T-helper 2 cell treated with Interferon-gamma antibody and Interleukin-4, amounts not matched to agents 100 ng/mL and 5 ng/mL, for 36 hours (primary cell): ENCODE measurements around the gene KPNA3. TPM values are rescaled to one million over a fixed set of nuclear protein-coding genes. Genes with fewer than 3 reads are reported as not detected.

Experiments
- intact Hi-C: fragments of 100-400 bp; cut with micrococcal nuclease; formaldehyde crosslinking; loops from one replicate; pipeline ENCODE4 v1.15.1; 2023
- total RNA-seq: library from RNA; stranded (reverse); gene quantifications from 2 replicates; pipeline ENCODE4 v1.2.3, GENCODE V29; 2022

KPNA3 gene
- total RNA-seq, 1 donor from 2014 or later, result 42.4 TPM

DNA sequence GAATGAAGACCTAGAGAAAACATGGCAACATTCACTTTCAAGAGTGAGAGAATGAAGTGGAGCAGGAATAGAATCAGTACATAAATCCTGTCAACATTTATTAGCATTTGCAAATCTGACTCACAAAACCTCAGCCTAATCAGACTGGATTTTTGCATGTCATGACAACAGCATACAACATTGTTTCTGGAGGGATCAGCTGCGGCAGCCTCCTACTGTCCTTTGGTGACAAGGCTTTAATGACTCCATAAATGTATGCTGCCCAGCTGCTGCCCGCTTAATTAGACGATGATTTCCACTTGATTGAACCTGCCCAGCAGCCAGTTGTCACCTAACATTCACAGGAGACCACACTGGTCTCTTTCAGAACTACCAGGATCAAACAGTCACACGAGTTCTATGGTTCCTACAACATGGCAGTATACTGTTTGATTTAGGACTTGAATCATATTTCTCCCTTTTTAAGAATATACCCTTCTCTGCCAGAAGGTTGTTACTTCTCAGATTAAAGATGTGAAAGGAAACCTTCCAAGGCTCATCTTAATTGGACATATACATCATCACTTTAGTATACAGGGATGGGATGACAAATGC, 110.5 kb downstream of the KPNA3 start:
- intact Hi-C loops, result no loop called here

DNA sequence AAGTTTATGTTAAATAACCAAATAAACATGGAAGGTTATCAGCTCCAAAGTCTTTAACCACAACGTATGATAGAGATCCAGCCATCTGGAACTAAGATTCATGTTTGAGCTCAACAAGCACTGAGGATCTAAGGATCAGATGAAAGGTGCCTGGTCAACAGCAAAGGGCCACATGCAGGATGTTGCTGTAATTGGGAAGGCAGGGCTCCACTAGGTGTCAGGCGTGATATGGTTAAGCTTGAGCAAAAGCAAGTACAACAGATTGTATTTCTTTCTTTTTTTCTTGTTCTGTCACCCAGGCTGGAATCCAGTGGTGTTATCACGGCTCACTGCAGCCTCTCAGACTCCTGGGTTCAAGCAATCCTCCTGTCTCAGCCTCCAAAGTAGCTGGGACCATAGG, 113.2 kb downstream of the KPNA3 start:
- intact Hi-C loops, result no loop called here

DNA sequence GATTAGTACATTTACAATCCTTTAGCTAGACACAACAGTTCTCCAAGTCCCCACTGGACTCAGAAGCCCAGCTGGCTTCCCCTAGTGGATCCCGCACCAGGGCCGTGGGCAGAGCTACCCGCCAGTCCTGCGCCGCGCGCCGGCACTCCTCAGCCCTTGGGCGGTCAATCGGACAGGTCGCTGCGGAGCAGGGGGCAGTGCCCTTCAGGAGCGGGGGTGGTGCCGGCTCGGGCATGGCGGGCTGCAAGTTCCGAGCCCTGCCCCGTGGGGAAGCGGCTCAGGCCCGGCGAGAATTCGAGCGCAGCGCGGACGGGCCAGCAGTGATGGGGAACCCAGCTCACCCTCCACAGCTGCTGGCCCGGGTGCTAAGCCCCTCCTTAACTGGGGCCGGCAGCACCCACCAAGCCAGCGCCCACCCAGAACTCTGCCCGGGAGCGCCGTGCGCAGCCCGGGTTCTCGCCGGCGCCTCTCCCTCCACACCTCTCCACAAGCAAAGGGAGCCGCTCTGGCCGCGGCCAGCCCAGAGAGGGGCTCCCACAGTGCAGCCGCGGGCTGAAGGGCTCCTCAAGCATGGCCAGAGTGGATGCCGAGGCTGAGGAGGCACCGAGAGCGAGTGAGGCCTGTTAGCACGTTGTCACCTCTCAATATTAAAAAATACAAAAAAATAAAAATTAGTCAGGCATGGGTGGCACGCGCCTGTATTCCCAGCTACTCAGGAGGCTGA, 114.1 kb downstream of the KPNA3 start:
- intact Hi-C loops, result no loop called here

GRCh38 chr13:49676581-49677298, 115.7 kb downstream of the KPNA3 start:
- intact Hi-C loops, result no loop called here

GRCh38 chr13:49670828-49671227, 121.7 kb downstream of the KPNA3 start:
- intact Hi-C loops, result no loop called here

DNA sequence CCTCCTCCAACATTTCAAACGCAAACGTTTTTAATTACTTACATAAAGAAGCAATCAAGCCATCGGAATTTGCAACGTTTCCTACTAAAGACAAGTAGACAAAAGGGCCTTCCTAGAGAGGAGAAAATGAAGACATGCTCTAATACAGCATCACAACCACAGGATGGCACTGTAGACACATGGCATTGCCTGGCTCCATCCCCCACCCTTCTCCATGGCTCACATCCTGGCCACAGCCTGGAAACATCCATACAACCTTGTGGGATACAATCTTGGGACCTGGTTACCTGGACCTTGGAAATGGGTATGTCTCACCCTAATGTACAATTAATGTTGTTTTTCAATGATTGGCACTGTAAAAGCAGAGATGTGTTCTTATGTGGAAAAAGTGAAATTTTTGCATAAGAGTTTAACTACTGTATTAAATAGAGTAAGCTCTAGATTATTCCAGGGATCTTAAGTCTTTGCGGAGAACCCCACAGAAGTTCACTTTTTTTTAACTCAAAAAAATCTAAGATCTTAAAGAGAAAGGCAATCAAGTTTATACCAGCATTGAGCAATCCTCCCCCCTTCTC, 122.7 kb downstream of the KPNA3 start:
- intact Hi-C loops, result loop anchor here (1.0 kb wide), 1 partner anchor 178 kb away; no protein-coding TSS in a partner anchor

DNA sequence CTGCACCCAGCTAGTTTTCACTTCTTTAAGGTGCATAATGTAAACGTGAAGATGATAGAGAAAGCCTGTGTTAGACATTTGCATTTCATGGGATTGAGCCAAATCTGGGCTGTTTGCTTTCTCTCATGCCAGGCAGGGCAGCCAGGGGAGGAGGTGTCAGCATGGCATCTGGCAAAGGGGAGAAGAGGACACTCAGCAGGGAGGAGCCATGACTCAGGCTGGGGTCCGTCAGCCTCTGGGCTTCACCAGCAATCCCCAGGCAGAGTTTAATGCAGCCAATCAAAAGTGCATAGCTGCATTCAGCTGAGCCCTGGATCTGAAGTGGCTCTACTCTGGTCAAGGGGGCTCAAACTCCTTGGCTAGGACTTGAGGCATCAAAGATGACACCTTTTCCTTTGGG, 124.7 kb downstream of the KPNA3 start:
- intact Hi-C loops, result no loop called here

GRCh38 chr13:49664606-49665005, 127.9 kb downstream of the KPNA3 start:
- intact Hi-C loops, result no loop called here

- intact Hi-C loops, result no loop called here
Measured at GRCh38 chr13:49657241-49657641, 135.2 kb downstream of the KPNA3 start.

GRCh38 chr13:49655906-49656305, 136.6 kb downstream of the KPNA3 start:
- intact Hi-C loops, result no loop called here

DNA sequence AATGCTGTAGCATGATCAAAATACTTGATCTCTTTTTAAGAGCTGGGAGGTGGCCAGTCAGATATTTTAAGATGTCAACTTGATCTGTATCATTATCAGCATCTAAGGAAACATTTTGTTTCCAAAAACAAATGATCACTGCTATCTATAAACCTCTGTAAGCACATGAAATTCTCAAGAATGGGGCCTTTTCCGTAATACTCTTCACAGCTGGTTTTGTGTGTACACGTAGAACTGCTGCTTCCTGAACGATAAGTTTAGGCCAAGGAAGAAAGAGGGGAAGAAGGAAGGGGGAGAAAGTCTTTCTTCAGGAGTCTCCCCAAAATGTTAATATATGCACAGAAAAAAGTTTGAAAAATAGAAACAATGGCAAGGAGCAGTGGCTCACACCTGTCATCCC, 138.5 kb downstream of the KPNA3 start:
- intact Hi-C loops, result no loop called here

DNA sequence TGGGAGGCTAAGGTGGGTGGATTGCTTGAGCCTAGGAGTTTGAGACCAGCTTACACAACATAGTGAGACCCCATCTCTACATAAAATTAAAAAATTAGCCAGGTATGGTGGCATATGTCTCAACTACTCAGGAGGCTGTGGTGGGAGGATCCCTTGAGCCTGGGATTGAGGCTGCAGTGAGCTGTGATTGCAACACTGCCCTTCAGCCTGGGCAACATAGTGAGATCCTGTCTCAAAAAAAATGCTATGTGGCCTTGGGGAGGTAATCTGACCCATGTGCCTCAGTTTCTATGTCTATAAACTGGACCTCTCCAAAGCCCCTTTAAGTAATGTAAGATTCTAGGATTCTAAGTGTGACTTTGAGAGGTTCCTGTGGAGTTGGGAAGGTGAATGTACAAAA, 139.0 kb downstream of the KPNA3 start:
- intact Hi-C loops, result no loop called here

DNA sequence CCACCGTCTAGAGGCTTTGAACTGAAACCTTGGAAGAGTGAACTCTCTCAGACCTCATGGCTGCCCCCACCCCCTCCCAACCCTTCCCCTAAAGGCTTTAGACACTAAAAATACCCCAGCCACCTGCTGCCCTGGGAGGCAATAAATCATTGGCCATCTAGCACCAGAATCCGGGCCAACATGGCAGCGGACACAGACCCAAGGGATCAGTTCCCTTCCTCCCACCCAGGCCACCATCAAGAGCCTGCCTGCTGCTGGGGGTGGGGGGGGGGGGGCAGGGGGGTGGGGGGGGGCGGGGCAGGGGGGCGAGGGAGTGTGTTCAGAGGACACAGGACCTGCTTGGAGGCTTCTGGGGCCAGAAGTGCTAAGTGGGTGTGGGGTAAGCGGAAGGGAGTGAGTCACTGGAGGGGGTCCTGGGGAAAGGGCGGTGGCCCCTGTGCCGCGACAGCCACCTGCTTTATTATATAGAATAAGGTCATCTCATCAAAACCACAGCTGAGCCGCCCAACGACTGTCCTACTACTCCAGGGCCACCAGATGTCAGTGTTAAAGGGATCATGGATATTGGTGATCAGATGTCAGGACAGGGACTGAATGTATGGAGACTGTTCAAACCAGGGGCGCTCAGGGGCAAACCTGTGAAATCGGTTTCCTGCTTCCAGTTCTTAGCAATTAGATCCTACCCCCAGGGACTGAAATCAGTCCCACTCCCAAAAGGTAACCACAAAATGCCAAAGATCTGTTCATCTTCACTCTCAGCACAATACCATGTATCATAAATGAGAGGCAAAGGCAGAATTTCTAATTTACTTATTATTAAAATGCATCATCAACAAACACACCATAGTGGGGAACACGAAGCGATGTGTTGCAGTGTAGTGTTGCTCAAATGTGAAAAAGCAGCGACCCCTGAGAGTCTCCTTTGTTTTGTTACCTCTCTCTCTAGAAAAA, 139.9 kb downstream of the KPNA3 start:
- intact Hi-C loops, result no loop called here

GRCh38 chr13:49651570-49652354, 140.7 kb downstream of the KPNA3 start:
- intact Hi-C loops, result no loop called here

GRCh38 chr13:49649963-49650312, 142.5 kb downstream of the KPNA3 start:
- intact Hi-C loops, result no loop called here

Other genes starting within 250 kb of the KPNA3 start
- gene RCBTB1, start 207.1 kb downstream of the KPNA3 start, total RNA-seq, result 18.8 and 19.7 TPM in 2 replicates
- 1.9 and 2.2 TPM in 2 replicates for gene ARL11, start 164.2 kb downstream of the KPNA3 start, total RNA-seq
- 29.7 and 32.9 TPM in 2 replicates for gene EBPL, start 101.2 kb downstream of the KPNA3 start, total RNA-seq
- 3.6 and 3.8 TPM in 2 replicates for gene SPRYD7, start 143.7 kb upstream of the KPNA3 start, total RNA-seq
- gene TRIM13, start 204.4 kb upstream of the KPNA3 start, total RNA-seq, result 17.9 and 19.1 TPM in 2 replicates
- gene KCNRG, start 222.8 kb upstream of the KPNA3 start, total RNA-seq, result 0.18 and 0.27 TPM in 2 replicates